ENCODE results near the gene ASB7. TPM values are rescaled to one million over a fixed set of nuclear protein-coding genes. Genes with fewer than 3 reads are reported as not detected.
A peak's percentile ranks its signal among the peaks of the same experiment; 100 is the strongest.

Gene ASB7
- total and polyA plus RNA-seq, 12 donors = 2.9 to 7.0 (median 5.8) TPM

- Histone ChIP-seq H3K27ac (no peak overlapping the region), H3K4me1 (peaks cover 0 to 11% (median 0%) of the 10 kb centered on the region in 9 donors), H3K36me3 (no peaks in the 10 kb centered on the region), H3K4me3 (no peak overlapping the region), H3K27me3 (peaks cover 0 to 16% (median 0%) of the 10 kb centered on the region in 7 donors), H3K9me3 (peaks cover 0 to 8% (median 0%) of the 10 kb centered on the region in 11 donors)
- TF ChIP-seq, protein P1, sequence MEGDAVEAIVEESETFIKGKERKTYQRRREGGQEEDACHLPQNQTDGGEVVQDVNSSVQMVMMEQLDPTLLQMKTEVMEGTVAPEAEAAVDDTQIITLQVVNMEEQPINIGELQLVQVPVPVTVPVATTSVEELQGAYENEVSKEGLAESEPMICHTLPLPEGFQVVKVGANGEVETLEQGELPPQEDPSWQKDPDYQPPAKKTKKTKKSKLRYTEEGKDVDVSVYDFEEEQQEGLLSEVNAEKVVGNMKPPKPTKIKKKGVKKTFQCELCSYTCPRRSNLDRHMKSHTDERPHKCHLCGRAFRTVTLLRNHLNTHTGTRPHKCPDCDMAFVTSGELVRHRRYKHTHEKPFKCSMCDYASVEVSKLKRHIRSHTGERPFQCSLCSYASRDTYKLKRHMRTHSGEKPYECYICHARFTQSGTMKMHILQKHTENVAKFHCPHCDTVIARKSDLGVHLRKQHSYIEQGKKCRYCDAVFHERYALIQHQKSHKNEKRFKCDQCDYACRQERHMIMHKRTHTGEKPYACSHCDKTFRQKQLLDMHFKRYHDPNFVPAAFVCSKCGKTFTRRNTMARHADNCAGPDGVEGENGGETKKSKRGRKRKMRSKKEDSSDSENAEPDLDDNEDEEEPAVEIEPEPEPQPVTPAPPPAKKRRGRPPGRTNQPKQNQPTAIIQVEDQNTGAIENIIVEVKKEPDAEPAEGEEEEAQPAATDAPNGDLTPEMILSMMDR (IDR thresholded peaks at IDR 0.05) = no peak
- no peak for DNase-seq
- ATAC-seq = no peak
- 62 to 64% methylated on average over 4 of the region's 4 CpGs for WGBS, 2 donors
- intact Hi-C loops (cut with DNase I) = no loop called here
Measured at GRCh38 chr15:100682468-100682867, 80.1 kb downstream of the ASB7 start.

DNA sequence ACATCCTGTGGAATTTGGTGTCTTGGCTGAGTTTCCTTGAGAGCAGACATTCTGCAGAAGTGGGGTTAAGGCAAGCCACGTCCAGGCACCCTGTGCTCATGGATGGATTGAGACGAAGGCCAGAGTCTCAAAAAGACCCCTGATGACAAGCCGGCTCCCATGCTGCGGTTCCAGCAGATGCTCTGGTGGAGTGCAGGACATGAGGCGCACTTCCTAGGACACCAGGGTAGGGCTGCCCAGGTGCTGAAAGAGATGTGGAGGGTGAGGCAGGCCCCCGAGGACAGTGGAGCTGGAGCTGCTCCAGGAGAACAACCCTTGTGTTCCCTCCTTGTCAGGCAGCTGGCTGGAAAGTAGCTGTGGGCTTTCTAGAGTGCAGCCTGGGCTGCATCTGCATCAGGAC lies 81.0 kb downstream of the ASB7 start:
- H3K27me3 ChIP-seq = peaks cover 0 to 21% (median 0%) of the 10 kb centered on the region in 7 donors
- TF ChIP-seq, protein P1 (IDR thresholded peaks at IDR 0.05) = no peak
- H3K4me3 ChIP-seq = no peak overlapping the region
- DNase-seq = no peak
- peak overlapping the region in 1 of 10 donors; percentile 1 for H3K27ac ChIP-seq
- ATAC-seq = no peak
- no peaks in the 10 kb centered on the region for H3K36me3 ChIP-seq
- WGBS, 2 donors = 62 to 69% methylated on average over 6 of the region's 6 CpGs
- peaks cover 0 to 8% (median 0%) of the 10 kb centered on the region in 11 donors for H3K9me3 ChIP-seq
- intact Hi-C loops (cut with DNase I) = no loop called here
- peaks cover 0 to 14% (median 0%) of the 10 kb centered on the region in 9 donors for H3K4me1 ChIP-seq

DNA sequence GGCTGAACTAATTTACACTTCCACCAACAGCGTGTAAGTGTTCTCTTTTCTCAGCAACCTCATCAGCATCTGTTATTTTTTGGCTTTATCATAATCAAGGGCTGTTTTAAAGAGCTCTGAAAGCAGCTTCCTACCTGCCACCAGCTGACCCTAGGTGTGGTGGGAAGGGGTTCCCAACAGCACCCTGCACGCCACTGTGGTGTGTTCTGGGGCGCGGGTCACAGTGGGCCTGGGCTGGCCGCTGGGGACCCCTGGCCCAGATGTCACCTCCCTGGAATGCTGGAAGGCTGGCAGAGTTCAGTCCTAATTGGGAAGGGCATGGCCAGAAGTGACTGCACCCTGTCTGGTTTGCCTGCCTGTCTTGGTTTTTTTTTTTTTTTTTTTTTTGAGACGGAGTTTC lies 82.2 kb downstream of the ASB7 start:
- no peak for ATAC-seq

GRCh38 chr15:100686021-100686724 lies 83.8 kb downstream of the ASB7 start:
- 67 to 68% methylated on average over 23 of the region's 23 CpGs for WGBS, 2 donors
- H3K4me1 ChIP-seq = peaks cover 0 to 14% (median 0%) of the 10 kb centered on the region in 9 donors
- H3K4me3 ChIP-seq = no peak overlapping the region
- intact Hi-C loops (cut with DNase I) = no loop called here
- peaks cover 0 to 21% (median 0%) of the 10 kb centered on the region in 7 donors for H3K27me3 ChIP-seq
- H3K36me3 ChIP-seq = no peaks in the 10 kb centered on the region
- ATAC-seq (peak; percentile 31 to 74 (median 56)), DNase-seq (peak; percentile 30 to 41)
- H3K27ac ChIP-seq = peak overlapping the region in 8 of 10 donors; percentile 3 to 87 (median 62)
- TF ChIP-seq, protein P1 (IDR thresholded peaks at IDR 0.05) = no peak
- no peaks in the 10 kb centered on the region for H3K9me3 ChIP-seq

More for the DNA sequence above, 82.2 kb downstream of the ASB7 start:
- TF ChIP-seq, protein P1 (IDR thresholded peaks at IDR 0.05) = no peak
- no peak overlapping the region for H3K4me3 ChIP-seq
- peaks cover 0 to 21% (median 0%) of the 10 kb centered on the region in 7 donors for H3K27me3 ChIP-seq
- H3K4me1 ChIP-seq = peaks cover 0 to 14% (median 0%) of the 10 kb centered on the region in 9 donors
- no peaks in the 10 kb centered on the region for H3K9me3 ChIP-seq
- DNase-seq = no peak
- no peak overlapping the region for H3K27ac ChIP-seq
- intact Hi-C loops (cut with DNase I) = no loop called here
- no peaks in the 10 kb centered on the region for H3K36me3 ChIP-seq
- 95 to 97% methylated on average over 5 to 6 of the region's 6 CpGs for whole genome bisulfite sequencing, 2 donors
